TTC549 (cell line): ENCODE results near the gene PTPRC.

Experiments used
- FAIRE-seq: peaks from 2 replicates; lab custom pipeline; 2012; peaks lifted over from hg19 to GRCh38; lab: Jason Lieb, UNC

Gene PTPRC

DNA sequence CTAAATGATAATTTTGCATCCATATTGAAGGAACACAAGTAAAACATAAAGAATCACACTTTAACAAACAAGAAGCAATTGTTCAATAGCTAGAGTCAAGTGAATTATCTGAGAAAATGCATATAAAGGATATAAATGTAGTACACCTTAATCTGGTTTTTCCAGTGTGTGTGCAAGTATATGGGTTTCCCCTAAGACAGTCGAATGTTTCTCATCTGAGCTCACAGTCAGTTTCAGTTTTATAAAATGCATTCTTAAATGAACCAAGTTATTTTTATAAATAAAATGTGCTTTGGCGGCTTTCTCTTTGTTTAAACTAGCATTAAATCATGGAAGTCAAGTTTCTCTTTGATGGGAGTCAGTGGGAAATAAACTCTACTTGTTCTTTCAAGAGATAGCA, 125.9 kb downstream of the PTPRC start:
- no peak for FAIRE-seq

DNA sequence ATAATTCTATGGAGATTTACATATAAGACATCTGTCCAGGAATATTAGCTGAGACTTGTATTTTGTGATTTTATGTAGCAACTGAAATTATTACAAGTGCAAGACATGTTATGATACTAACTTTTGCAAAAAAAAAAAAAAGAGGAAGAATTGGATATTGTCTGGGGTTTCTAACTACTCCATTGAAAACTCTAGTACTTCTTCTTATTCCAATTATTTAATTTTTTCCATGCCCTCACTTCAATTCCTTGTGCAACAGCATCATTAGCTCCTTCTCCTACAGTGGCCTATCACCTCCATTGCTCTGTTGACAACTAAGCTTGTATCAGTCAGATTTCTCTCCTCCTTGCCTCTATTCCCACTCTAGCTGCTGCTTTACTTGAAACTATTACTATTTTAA, 126.6 kb downstream of the PTPRC start:
- no peak for FAIRE-seq

DNA sequence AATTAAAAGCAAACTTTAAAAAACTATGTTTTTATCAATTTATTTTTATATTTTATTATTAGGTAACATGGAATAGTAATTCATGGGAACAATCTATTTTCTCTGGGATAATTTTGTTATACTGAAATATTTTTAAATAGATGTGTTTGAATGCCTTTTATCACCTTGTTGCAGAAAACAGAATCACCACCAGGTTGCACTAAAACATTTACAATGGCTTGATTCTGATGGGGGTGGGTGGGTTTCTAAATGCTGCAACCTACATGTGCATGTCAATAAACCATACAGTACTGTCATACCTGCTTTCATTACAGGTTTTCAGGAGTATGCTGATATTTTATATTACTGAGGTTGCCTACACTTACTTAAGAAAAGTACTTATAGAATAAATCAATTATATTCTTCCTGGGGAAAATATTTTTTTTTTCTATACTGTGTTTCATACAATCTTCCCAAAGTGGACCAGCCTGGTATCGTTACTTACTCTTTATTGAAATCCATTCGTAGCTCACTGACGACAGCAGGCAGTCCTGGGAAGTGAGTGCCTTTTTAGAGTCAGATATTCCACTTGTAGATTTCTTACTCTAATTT, 132.8 kb downstream of the PTPRC start:
- FAIRE-seq, result no peak

DNA sequence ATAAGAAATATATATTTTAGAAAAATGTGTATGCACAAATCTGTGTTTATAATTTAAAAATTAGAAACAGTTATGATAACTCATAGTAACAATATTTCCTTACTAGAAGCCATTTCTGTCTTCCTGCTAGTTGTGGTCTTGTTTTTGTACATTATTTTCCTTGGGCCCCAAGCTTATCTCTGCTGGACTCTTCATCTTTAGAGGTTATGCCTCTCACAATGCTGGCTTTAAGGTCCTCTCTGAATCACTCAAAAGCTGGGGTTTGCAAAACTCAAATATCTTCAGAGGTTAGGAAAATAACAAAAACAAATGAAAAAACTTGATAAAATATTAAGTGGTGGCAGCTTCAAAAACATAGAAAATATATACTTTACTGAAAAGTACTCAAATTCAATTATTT, 133.8 kb downstream of the PTPRC start:
- no peak for FAIRE-seq

DNA sequence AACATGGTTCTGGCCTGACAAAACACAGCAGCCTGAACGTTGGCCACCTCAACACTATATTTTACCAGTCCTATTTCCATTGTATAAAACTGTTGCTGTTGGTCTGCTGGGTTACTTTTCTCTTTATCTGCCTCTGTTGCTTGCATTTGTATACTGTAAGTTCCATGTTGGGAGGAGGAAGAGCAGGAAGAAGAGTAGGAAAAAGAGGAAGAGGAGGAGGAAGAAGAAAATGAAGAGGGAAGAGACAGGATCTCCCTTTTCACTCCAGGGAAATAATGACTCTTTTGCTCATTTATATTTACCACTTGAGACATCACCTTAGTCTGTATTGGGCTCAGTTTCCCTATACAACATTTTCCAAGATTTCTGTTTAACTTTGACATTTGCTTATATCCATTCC, 134.2 kb downstream of the PTPRC start:
- FAIRE-seq, result no peak

DNA sequence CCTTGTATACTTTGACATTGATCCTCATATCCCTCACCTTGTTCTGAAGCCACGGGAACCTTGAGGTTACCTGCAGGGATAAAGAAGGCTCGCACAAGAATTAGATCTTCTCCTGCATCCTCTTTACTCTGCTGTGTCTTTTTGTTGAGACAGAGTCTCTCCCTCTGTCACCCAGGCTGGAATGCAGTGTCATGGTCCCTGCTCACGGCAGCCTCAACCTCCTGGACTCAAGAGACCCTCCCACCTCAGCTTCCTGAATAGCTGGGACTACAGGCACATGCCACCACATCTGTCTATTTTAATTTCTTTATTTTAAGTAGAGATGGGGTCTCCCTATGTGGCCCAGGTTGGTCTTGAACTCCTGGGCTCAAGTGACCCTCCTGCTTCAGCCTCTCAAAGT, 134.7 kb downstream of the PTPRC start:
- no peak for FAIRE-seq

DNA sequence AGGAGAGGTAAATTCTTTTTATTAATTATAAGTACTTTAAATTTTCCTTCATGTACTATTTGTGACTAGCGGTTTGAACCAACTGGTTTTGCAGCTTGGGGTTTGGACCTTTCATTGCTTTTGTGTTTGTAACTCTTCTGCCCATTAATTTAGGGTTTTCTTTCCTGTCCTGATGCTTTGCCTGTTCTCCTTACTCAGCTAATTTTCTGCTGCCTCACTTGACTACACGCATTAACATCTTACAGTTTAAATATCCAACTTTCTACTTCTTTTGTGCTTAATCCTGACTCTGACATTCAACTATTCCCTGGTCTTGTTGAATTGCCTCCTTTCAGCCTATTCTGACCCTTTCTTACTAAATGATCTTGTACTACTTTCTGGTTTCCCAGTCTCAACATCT, 135.6 kb downstream of the PTPRC start:
- FAIRE-seq, result no peak

DNA sequence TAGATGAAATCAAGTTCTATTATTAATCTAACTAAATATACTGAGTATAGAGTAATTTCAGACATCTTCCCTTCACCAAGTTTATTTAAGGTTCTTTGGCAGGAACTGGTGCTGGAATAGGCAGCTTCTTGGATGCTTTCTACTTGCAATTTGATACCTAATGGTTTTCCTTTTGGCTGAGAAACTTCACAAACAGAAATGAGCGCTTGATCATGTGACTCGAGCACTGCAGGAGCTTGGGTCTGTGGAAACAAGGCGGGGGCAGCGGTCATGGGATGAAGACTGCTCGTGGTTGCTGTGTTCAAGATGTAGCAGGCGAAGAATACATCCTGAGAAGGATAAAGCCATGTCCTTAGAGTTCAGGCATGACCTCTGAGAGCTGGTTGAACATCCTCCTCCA, 136.8 kb downstream of the PTPRC start:
- no peak for FAIRE-seq

DNA sequence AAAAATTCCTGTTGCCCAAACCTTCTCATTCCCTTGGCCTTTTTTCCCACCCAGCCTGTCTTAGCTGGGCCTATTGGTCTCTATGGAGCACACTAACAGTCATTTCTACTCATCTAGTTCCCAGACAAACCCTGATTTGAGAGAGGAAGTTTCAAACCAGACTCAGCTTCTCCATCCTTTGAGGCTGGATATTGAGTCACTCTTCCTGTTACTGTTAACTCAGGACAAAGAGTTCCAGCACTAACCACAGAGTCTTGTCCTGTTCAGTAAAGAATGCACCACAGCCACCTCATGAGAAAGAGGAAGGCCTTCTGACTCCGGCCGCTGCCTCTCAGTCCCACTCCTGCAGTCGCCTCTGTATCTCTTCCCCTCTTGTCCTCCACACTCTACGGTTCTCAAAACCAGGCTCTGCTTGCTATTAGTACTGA, 137.8 kb downstream of the PTPRC start:
- FAIRE-seq, result no peak

DNA sequence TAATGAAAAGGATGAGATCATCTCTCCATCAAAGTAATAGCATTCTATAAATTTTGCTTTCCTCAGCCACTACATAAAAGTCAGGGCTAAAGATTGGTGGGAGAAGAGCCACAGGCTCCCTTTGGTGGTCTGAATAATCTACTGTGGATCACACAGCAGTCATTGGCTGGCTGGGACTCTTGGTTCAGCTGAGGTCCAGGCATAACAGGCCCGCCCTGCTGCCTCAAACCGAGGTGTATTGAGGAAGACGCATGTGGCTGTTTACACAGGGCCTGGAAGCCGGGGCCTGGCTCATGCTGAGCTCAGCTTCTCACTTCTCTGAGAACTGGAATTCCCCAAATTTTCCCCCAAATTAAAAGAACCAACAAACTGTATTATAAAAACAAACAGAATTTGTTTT, 139.2 kb downstream of the PTPRC start:
- no peak for FAIRE-seq

DNA sequence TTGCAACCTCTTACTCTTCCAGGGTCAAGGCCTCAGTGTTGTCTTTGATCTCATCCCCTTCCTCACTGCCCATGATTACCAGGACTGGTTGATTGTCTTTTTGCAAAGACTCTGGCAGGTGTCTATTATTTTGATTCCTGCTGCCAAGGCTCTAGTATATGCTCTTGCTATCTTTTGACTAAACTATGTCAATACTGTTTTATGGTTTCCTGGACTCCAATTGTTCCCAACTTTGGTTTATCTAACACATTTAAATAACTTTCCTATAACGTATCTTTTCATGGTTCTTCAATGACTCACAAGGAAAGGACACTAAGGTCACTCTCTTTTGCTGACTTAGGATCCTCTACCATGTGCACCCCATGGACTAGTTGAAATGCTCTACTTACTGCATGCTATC, 141.5 kb downstream of the PTPRC start:
- FAIRE-seq, result no peak

DNA sequence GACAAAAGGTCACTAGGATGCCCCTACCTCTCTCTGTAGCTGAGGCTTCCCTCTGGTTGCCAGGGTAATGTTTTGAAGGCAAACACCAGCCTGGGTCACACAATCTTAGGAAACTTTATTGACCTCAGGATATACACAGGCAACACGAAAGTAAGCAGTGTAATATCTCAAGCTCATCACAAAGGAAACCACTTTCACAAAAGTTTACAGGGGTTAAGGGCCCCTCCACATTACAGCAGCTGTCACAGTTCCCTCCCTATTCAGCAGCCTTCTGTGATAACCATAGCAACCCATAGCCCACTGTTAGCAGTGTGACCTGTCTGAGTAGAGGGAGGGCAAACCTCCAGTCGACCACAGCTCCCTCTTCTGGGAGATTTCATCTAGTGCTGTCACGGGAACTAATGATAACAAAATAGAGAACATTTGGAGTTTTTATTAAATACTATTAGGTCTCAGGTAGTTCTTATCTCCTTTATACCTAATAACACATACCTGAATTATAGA, 149.8 kb downstream of the PTPRC start:
- no peak for FAIRE-seq

DNA sequence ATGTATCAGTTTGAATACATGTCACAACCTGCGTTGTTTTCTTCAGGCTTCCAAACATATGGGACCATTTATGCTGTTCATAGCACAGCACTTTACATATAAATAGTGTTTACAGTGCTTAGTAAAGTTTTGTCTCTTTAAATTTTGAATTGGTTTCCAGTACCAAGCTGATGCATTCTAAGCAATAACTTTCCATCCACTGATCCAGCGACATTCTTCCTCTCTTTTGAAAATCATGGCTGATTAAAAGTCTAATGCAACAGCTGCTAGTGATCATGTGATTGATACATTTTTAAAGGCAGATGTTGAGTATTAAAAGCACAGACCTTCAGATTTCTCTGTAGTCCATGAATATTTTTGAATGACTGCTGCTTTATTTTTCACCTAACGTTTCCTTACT, 154.9 kb downstream of the PTPRC start:
- no peak for FAIRE-seq

DNA sequence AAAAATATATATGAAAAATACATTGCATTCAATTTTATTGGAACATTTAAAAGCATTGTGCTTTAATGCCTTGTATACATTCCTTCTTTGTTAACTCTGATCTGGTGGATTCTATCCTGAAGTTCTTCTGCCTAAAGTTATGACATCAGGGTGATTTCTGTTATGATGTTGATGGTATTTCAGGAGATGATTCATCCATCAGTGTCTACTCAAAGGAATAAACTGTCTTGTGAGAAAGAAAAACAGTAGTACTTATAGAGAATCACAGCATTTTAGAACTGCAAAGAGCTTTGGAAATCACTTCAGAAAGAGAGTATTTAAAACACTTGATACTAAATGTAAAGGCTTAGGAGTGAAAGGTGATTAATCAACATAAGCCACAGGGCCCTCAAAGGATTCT, 155.7 kb downstream of the PTPRC start:
- no peak for FAIRE-seq

DNA sequence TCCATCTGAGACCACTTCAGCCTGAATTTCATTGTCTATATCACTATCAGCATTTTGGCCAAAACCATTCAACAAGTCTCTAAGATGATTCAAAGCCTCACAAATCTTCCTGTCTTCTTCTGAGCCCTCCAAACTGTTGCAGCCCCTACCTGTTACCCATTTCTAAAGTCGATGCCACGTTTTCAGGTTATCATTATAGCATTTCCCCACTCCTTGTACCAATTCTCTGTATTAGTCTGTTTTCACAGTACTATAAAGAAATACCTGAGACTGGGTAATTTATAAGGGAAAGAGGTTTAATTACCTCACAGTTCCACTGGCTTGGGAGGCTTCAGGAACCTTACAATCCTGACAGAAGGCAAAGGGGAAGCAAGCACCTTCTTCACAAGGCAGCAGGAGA, 158.8 kb downstream of the PTPRC start:
- no peak for FAIRE-seq

DNA sequence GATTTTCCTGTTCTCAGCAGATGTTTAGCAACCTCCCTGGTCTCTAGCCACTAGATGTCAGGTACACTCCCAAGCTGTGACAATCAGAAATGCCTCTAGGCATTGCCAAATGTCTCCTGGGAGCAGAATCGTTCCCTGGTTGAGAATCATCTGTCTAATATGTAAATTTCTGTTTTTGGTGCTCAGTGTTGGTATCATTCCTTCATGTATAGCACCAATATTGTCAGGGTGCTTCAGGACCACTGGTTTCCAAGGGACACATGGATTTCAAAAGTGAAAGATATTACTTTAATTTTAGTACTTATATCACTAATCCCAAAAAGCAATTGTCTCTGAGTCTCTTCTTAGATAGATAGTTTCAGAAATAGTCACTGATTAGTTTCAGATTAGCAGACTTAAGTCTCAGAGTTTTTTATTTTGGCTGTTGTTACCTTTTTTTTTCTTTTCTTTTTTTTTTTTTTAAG, 160.1 kb downstream of the PTPRC start:
- FAIRE-seq, result no peak

DNA sequence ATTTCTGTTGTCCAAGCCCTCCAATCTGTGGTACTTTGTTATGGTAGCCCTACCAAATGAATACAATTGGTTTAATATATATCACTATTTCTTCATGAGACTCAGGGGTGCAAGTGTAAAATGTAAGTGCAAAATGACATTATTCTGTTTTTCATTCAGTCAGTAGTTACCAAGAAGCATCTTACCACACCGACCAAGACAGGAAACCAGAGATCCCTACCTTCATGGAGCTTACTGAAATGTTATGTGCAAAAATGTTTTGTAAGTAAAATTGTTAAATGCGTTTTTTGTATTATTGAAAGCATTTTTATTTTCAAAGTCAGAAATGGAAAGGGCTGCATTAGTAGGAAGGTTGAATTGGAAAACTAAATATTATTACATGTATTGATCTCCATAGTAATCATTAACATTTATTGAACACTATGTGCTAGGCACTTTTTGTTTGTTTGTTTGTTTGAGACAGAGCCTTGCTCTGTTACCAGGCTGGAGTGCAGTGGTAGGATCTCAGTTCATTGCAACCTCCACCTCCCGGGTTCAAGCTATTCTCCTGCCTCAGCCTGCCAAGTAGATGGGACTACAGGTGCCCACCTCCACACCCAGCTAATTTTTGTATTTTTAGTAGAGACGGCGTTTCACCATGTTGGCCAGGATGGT, 166.8 kb downstream of the PTPRC start:
- FAIRE-seq, result no peak

DNA sequence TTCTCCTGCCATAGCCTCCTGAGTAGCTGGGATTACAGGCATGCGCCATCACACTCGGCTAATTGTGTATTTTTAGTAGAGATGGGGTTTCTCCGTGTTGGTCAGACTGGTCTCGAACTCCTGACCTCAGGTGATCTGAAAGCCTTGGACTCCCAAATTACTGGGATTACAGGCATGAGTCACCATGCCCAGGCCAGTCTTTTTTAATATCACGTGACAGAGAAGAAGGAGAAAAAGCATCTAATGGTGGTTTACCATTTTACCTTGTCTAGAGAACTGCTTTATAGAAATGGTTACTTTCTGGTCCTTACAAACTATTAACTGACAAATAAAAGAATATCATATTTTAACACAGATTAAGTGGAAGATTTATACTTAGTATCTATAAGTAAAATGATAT, 168.0 kb downstream of the PTPRC start:
- FAIRE-seq, result no peak
